IMR-90 (cell line): ENCODE measurements around the gene MIPEP. TPM values are rescaled to one million over a fixed set of nuclear protein-coding genes. Genes with fewer than 3 reads are reported as not detected.
"Not testable (repeated sequence)": the region's sequence is repeated elsewhere in the genome, so short reads cannot be mapped to it uniquely, and the experiment has no call there.

ENCODE experiments used
- ATAC-seq: fragments of 200-7000 bp; cut with Tn5 transposase; 2 replicates; pipeline ENCODE4 v1.9.1; 2020; ENCODE audit warnings: low read depth, mild to moderate bottlenecking, moderate library complexity
- BruUV-seq: library from RNA; stranded (reverse); fragments of 400-500 nt; replicated peaks from 2 replicates; lab custom pipeline; 2021; lab: Mats Ljungman, UMichigan
- CTCF ChIA-PET: fragments of 300-600 bp; formaldehyde crosslinking; extraction: SDS; loops from one replicate; lab custom pipeline; 2021; ENCODE audit warnings: antibody characterized with exemption; lab: Yijun Ruan, JAX
- POLR2A ChIA-PET: fragments of 300-600 bp; sonication (Branson Sonifier 250); formaldehyde crosslinking; loops from one replicate; lab custom pipeline; 2022; ENCODE audit warnings: antibody characterized with exemption; ENCODE audit not compliant: unreplicated experiment; lab: Charles Lee
- DNase-seq: peaks from one replicate; pipeline ENCODE4 v3.0.0; 2013
- H2AFZ ChIP-seq: replicated peaks from 2 replicates; pipeline ENCODE3; 2013; ENCODE audit warnings: low read length, mild to moderate bottlenecking; ENCODE audit not compliant: poor library complexity
- H2AK5ac ChIP-seq: 2 replicates; pipeline ENCODE4 v1.6.1; 2013; ENCODE audit warnings: low read depth, low read length, inconsistent platforms
- H2AK9ac ChIP-seq: replicated peaks from 2 replicates; pipeline ENCODE3; 2013; ENCODE audit warnings: mild to moderate bottlenecking, low read depth, low read length, moderate library complexity; ENCODE audit not compliant: poor library complexity
- H2BK120ac ChIP-seq: 2 replicates; pipeline ENCODE4 v1.6.1; 2013; ENCODE audit warnings: low read depth, low read length, inconsistent platforms
- H2BK15ac ChIP-seq: 3 replicates; pipeline ENCODE4 v1.6.1; 2013; ENCODE audit warnings: low read depth, low read length, inconsistent platforms
- H2BK20ac ChIP-seq: 2 replicates; pipeline ENCODE4 v1.6.1; 2013; ENCODE audit warnings: low read depth, mild to moderate bottlenecking, inconsistent platforms, low read length, moderate library complexity
- H2BK5ac ChIP-seq: 2 replicates; pipeline ENCODE4 v1.6.1; 2013; ENCODE audit warnings: mild to moderate bottlenecking, low read depth, low read length, inconsistent platforms; ENCODE audit not compliant: poor library complexity, severe bottlenecking
- H3K14ac ChIP-seq: replicated peaks from 2 replicates; pipeline ENCODE4 v1.6.1; 2013; ENCODE audit warnings: low read depth, low read length, inconsistent platforms
- H3K18ac ChIP-seq: 2 replicates; pipeline ENCODE4 v1.6.1; 2013; ENCODE audit warnings: low read depth, low read length, control low read depth
- H3K23ac ChIP-seq: 2 replicates; pipeline ENCODE4 v1.6.1; 2013; ENCODE audit warnings: low read depth, low read length, inconsistent platforms
- H3K27ac ChIP-seq: 2 replicates; pipeline ENCODE4 v1.5.1; 2013; ENCODE audit warnings: mild to moderate bottlenecking, control low read depth, low read length; ENCODE audit not compliant: insufficient read depth
- H3K27me3 ChIP-seq: 2 replicates; pipeline ENCODE4 v1.6.1; 2013; ENCODE audit warnings: low read length; ENCODE audit not compliant: control insufficient read depth, insufficient read depth
- H3K36me3 ChIP-seq: 2 replicates; pipeline ENCODE4 v1.6.1; 2013; ENCODE audit warnings: low read length, mixed read lengths; ENCODE audit not compliant: control insufficient read depth, insufficient read depth
- H3K4ac ChIP-seq: 2 replicates; pipeline ENCODE4 v1.6.1; 2013; ENCODE audit warnings: low read depth, low read length, inconsistent platforms
- H3K4me1 ChIP-seq: 2 replicates; pipeline ENCODE4 v1.6.1; 2013; ENCODE audit warnings: low read length, mixed read lengths; ENCODE audit not compliant: control insufficient read depth, insufficient read depth
- H3K4me2 ChIP-seq: 2 replicates; pipeline ENCODE4 v1.6.1; 2013; ENCODE audit warnings: low read depth, mild to moderate bottlenecking, control low read depth, low read length, moderate library complexity
- H3K4me3 ChIP-seq: 2 replicates; pipeline ENCODE4 v1.5.1; 2013; ENCODE audit warnings: low read depth, mild to moderate bottlenecking, control low read depth, low read length, moderate library complexity; ENCODE audit not compliant: insufficient read depth
- H3K56ac ChIP-seq: 2 replicates; pipeline ENCODE4 v1.6.1; 2013; ENCODE audit warnings: low read length, inconsistent platforms; ENCODE audit not compliant: insufficient read depth; ENCODE audit errors: extremely low read depth
- H3K79me1 ChIP-seq, 2 experiments: 2 replicates each; pipeline ENCODE4 v1.6.1; 2013; ENCODE audit warnings: low read length in 2 of 2, inconsistent platforms in 1 of 2, low read depth in 1 of 2
- H3K9ac ChIP-seq: 2 replicates; pipeline ENCODE4 v1.6.1; 2013; ENCODE audit warnings: low read depth, low read length, control low read depth
- H3K9me1 ChIP-seq: 2 replicates; pipeline ENCODE4 v1.6.1; 2013; ENCODE audit warnings: low read length, inconsistent platforms; ENCODE audit not compliant: insufficient read depth
- H3K9me3 ChIP-seq: 2 replicates; pipeline ENCODE4 v1.6.1; 2013; ENCODE audit warnings: low read length; ENCODE audit not compliant: control insufficient read depth, insufficient read depth
- H4K20me1 ChIP-seq: 2 replicates; pipeline ENCODE4 v1.6.1; 2013; ENCODE audit warnings: low read length, inconsistent platforms; ENCODE audit not compliant: insufficient read depth
- H4K5ac ChIP-seq: 2 replicates; pipeline ENCODE4 v1.6.1; 2013; ENCODE audit warnings: mild to moderate bottlenecking, low read depth, low read length, control low read depth
- H4K8ac ChIP-seq, 2 experiments: 2 replicates each; pipeline ENCODE4 v1.6.1; 2013; ENCODE audit warnings: low read depth in 2 of 2, low read length in 2 of 2, control low read depth in 1 of 2, inconsistent platforms in 1 of 2
- H4K91ac ChIP-seq: 2 replicates; pipeline ENCODE4 v1.6.1; 2013; ENCODE audit warnings: low read depth, low read length, inconsistent platforms; ENCODE audit not compliant: insufficient read depth
- BHLHE40 ChIP-seq: fragments of 150-350 bp; IDR thresholded peaks from 2 replicates; pipeline ENCODE4 v1.6.1; 2016; ENCODE audit warnings: mild to moderate bottlenecking, low read depth, low read length
- CEBPB ChIP-seq: IDR thresholded peaks from 2 replicates; pipeline ENCODE4 v1.6.1; 2012; ENCODE audit warnings: low read depth, low read length, improper control_type of control experiment
- RCOR1 ChIP-seq: IDR thresholded peaks from 2 replicates; pipeline ENCODE4 v1.6.1; 2012; ENCODE audit warnings: mild to moderate bottlenecking, low read length, improper control_type of control experiment; ENCODE audit not compliant: insufficient replicate concordance
- WGBS, 2 experiments: methylation state at CpG; one replicate each; pipeline versions ENCODE4 v1.1.5 to v1.1.7; 2013; ENCODE audit warnings: missing lambda C conversion rate in 2 of 2; ENCODE audit not compliant: insufficient read length in 1 of 2; ENCODE audit errors: extremely low coverage in 2 of 2; 5-methylcytosine and 5-hydroxymethylcytosine counted together
- dilution Hi-C: fragments of 300-500 bp; cut with HindIII; formaldehyde crosslinking; loops from one replicate; pipeline ENCODE4 v1.14.3; 2018; ENCODE audit warnings: low sequenced_read_pairs; ENCODE audit not compliant: unreplicated experiment
- in situ Hi-C: fragments of 300-500 bp; cut with MboI; formaldehyde crosslinking; loops from 3 replicates; pipeline ENCODE4 v1.14.3; 2019; ENCODE audit warnings: low sequenced_read_pairs, inconsistent platforms, mixed read lengths
- intact Hi-C: fragments of 100-400 bp; cut with micrococcal nuclease; formaldehyde crosslinking; loops from 2 replicates; pipeline ENCODE4 v1.10.0; 2022
- polyA plus RNA-seq, 3 experiments: library from polyadenylated mRNA; depleted of rRNA; stranded (reverse); fragments of >200 nt; gene quantifications; 2 replicates each; pipeline ENCODE4 v1.2.3, GENCODE V29; 2012; ENCODE audit warnings: low replicate concordance in 1 of 3
- total RNA-seq: library from RNA; depleted of rRNA; stranded (reverse); fragments of >200 nt; gene quantifications from 2 replicates; pipeline ENCODE4 v1.2.3, GENCODE V29; 2012

The MIPEP gene
- total and polyA plus RNA-seq, 2 of the 4 experiments (the other 2 are of a cell fraction): 15.0 to 21.5 TPM

- peak; percentile 64 for TF ChIP-seq BHLHE40
- TF ChIP-seq RCOR1: no peak
These were observed 8.9 kb upstream of the MIPEP start (continued) for GRCh38 chr13:23898101-23898500.

DNA sequence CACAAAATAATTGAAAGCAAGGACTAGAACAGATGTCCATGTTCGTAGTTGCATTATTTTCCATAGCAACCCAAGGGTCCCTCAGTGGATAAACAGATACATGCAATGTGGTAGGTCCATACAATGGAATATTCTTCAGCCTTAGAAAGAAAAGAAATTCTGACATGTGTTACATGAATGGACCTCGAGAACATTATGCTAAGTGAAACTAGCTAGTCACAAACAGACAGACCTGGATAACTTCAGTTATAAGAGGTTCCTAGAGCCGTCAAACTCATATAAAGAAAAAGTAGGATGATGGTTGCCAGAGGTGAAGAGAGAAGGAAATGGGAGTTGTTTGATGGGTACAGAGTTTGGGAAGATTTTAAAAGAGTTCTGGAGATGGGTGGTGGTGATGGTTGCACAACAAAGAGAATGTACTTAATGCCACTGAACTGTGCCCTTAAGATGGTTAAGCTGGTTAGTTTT, 8.3 kb upstream of the MIPEP start, which contains the start of gene C1QTNF9B:
Gene C1QTNF9B (minus strand): TSS at position 51 of the 468 bp plus-strand sequence.
- DNase-seq, H3K9ac ChIP-seq, BruUV-seq, H3K9me3 ChIP-seq, H3K79me1 ChIP-seq, H4K20me1 ChIP-seq, dilution Hi-C loops, ATAC-seq, H3K4me3 ChIP-seq, H3K4me2 ChIP-seq, H3K36me3 ChIP-seq, H3K27me3 ChIP-seq, POLR2A ChIA-PET, CTCF ChIA-PET: not testable (repeated sequence)
- Histone ChIP-seq H2AFZ (peak within 1 kb of the TSS; percentile 87), H2AK9ac (peak within 1 kb of the TSS; percentile 80), H2BK15ac (peak within 1 kb of the TSS; percentile 90), H3K4ac (peak within 1 kb of the TSS; percentile 98), H4K5ac (peak within 1 kb of the TSS; percentile 83), H3K23ac (peak within 1 kb of the TSS; percentile 95), H3K27ac (peak within 1 kb of the TSS; percentile 82), H2BK5ac (peak within 1 kb of the TSS; percentile 89), H3K18ac (peak within 1 kb of the TSS; percentile 86), H3K56ac (peak within 1 kb of the TSS; percentile 92), H2AK5ac (peak within 1 kb of the TSS; percentile 94), H3K4me1 (peaks cover 14% of the 10 kb centered on the region), H3K14ac (peak within 1 kb of the TSS; percentile 97), H4K91ac (peak within 1 kb of the TSS; percentile 97), H4K8ac (peak within 1 kb of the TSS; percentile 9 to 98), H2BK20ac (peak within 1 kb of the TSS; percentile 99), H2BK120ac (peak within 1 kb of the TSS; percentile 99), H3K9me1 (peaks cover 12% of the 10 kb centered on the region)
- in situ Hi-C loops: loop anchor here (25.0 kb wide), 1 partner anchor 535 kb away; no protein-coding TSS in a partner anchor
- WGBS, 2 experiments: no CpG with 5 or more reads among the region's 3 CpGs
- intact Hi-C loops: loop anchor here (5.0 kb wide), 1 partner anchor 520 kb away; no protein-coding TSS in a partner anchor
- peak; percentile 12; the same call in 1 of the 2 replicates for TF ChIP-seq CEBPB

GRCh38 chr13:23894746-23895145, 5.5 kb upstream of the MIPEP start:
- H3K4me2 ChIP-seq, BruUV-seq, H3K27ac ChIP-seq, POLR2A ChIA-PET, H3K4ac ChIP-seq, H2BK5ac ChIP-seq, H2BK120ac ChIP-seq, H2AK9ac ChIP-seq, H4K5ac ChIP-seq, H3K23ac ChIP-seq, dilution Hi-C loops, H4K20me1 ChIP-seq, H3K9me3 ChIP-seq, H4K91ac ChIP-seq, H3K4me1 ChIP-seq, H3K79me1 ChIP-seq, H3K14ac ChIP-seq, H3K56ac ChIP-seq, DNase-seq, H3K27me3 ChIP-seq, H2BK20ac ChIP-seq, H4K8ac ChIP-seq, CTCF ChIA-PET, H3K18ac ChIP-seq, H2AFZ ChIP-seq, ATAC-seq, H3K9me1 ChIP-seq, H3K9ac ChIP-seq, H2AK5ac ChIP-seq, H3K36me3 ChIP-seq, H3K4me3 ChIP-seq: not testable (repeated sequence)
- in situ Hi-C loops: loop anchor here (25.0 kb wide), 1 partner anchor 532 kb away; no protein-coding TSS in a partner anchor
- intact Hi-C loops: loop anchor here (5.0 kb wide), 1 partner anchor 517 kb away; no protein-coding TSS in a partner anchor
- no CpG with 5 or more reads among the region's 12 CpGs for WGBS, 2 experiments
- 0 out of 3 replicates have a peak overlapping the region, but pooled peaks have one; percentile 49 for H2BK15ac ChIP-seq
